ENCODE measurements around the gene DENND5B.
A peak's percentile ranks its signal among the peaks of the same experiment; 100 is the strongest.
"Not testable (repeated sequence)": the region's sequence is repeated elsewhere in the genome, so short reads cannot be mapped to it uniquely, and the experiment has no call there.

The DENND5B gene

GRCh38 chr12:31589904-31590641 is 863 bp downstream of the DENND5B start:
- peak; percentile 22 for DNase-seq

GRCh38 chr12:31589598-31589903 is 1.4 kb downstream of the DENND5B start:
- DNase-seq, result no peak

GRCh38 chr12:31588976-31589375 is 2.0 kb downstream of the DENND5B start:
- DNase-seq, result no peak

- no peak for DNase-seq
Observed at GRCh38 chr12:31586728-31587127, 4.2 kb downstream of the DENND5B start.

GRCh38 chr12:31585895-31586294 is 5.0 kb downstream of the DENND5B start:
- no peak for DNase-seq

- DNase-seq, result no peak
Observed at GRCh38 chr12:31585271-31585670, 5.7 kb downstream of the DENND5B start.

- no peak for DNase-seq
Observed at GRCh38 chr12:31584782-31585181, 6.2 kb downstream of the DENND5B start.

- DNase-seq, result no peak
Observed at GRCh38 chr12:31583878-31584277, 7.1 kb downstream of the DENND5B start.

GRCh38 chr12:31582155-31582554 is 8.8 kb downstream of the DENND5B start:
- no peak for DNase-seq

- no peak for DNase-seq
Observed at GRCh38 chr12:31578632-31579031, 12.3 kb downstream of the DENND5B start.

GRCh38 chr12:31574803-31575575 is 15.9 kb downstream of the DENND5B start:
- no peak for DNase-seq

- DNase-seq, result not testable (repeated sequence)
Observed at GRCh38 chr12:31574367-31574766, 16.6 kb downstream of the DENND5B start.

- DNase-seq, result no peak
Observed at GRCh38 chr12:31572900-31573600, 17.9 kb downstream of the DENND5B start.

GRCh38 chr12:31570880-31571279 is 20.1 kb downstream of the DENND5B start:
- DNase-seq, result no peak

GRCh38 chr12:31569517-31569916 is 21.4 kb downstream of the DENND5B start:
- DNase-seq, result not testable (repeated sequence)

- DNase-seq, result no peak
Observed at GRCh38 chr12:31568498-31568897, 22.4 kb downstream of the DENND5B start.

- no peak for DNase-seq
Observed at GRCh38 chr12:31567029-31567428, 23.9 kb downstream of the DENND5B start.

- no peak for DNase-seq
Observed at GRCh38 chr12:31566547-31566946, 24.4 kb downstream of the DENND5B start.

GRCh38 chr12:31562594-31563328 is 28.2 kb downstream of the DENND5B start:
- DNase-seq, result no peak

GRCh38 chr12:31560516-31560915 is 30.4 kb downstream of the DENND5B start:
- no peak for DNase-seq

- no peak for DNase-seq
Observed at GRCh38 chr12:31558521-31558920, 32.4 kb downstream of the DENND5B start.

- no peak for DNase-seq
Observed at GRCh38 chr12:31557707-31558106, 33.2 kb downstream of the DENND5B start.

- DNase-seq, result not testable (repeated sequence)
Observed at GRCh38 chr12:31555466-31555865, 35.5 kb downstream of the DENND5B start.
